HCEC 1CT (cell line): ENCODE data around the gene SMTN.
"Not testable (repeated sequence)": the region's sequence is repeated elsewhere in the genome, so short reads cannot be mapped to it uniquely, and the experiment has no call there.

Source experiments
- DNase-seq: peaks from one replicate; pipeline ENCODE4 v3.0.0-alpha.2; 2017

Gene SMTN

GRCh38 chr22:31106001-31106571 lies 25.0 kb downstream of the SMTN start:
- DNase-seq: peak; percentile 31

GRCh38 chr22:31106731-31107177 lies 25.6 kb downstream of the SMTN start:
- peak; percentile 58 for DNase-seq

DNA sequence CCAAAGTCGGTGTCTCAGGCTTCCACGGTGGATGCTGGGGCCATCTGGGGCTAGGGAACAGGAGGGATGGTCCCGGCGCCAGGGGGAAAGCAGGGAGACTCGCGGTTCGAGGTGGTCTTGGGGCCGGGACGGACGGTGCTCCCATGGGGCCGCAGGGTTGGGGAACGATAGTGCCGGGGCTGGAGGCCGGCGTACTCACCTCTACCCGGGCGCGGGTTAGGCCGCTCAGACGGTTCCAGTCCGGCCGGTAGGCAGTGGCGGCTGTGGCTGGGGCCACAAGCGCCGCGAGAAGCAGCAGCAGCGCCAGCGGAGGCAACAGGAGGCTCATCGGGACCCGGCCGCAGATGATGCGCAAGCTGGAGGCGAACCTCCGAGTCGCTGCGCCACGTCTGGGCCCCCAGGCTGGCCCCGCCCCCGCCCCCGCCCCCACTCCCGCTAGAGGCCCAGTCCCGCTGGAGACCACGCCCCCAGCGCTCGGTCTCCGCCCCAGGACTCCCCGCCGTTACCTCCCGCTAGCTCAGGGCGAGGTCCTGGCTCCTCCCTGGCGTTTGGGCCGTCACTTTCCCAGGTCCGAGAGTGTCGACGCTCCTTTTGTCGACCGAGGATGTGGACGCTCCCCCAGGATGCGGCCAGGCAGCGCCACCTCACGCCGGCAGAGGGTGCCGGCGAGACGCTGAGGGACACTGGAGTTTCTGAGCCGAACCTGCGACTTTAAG lies 26.2 kb downstream of the SMTN start, which contains the start of gene SELENOM:
TSS of gene SELENOM (minus strand) at position 391 of the 716 bp plus-strand sequence. CDS start at position 328, 63 bp downstream.
- peak; percentile 99 for DNase-seq

DNA sequence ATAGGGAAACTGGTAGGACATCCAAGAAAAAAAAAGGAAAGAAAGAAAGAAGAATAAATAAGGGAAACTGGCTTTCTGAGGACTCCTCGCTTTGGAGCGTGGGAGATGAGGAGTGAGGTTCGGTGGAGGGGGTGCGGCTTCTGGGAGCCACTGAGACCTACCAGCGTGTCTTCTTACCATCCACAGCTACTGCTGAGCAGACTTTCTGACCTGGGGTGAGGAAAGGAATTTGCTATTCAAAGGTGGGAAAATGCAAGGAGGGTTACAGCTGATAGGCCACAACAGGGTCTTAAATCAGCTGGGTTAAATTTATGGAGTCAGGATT lies 26.7 kb downstream of the SMTN start:
- no peak for DNase-seq

- DNase-seq: not testable (repeated sequence)
Measured at GRCh38 chr22:31112547-31113091, 31.5 kb downstream of the SMTN start.

GRCh38 chr22:31118046-31118820 lies 37.1 kb downstream of the SMTN start:
- no peak for DNase-seq

DNA sequence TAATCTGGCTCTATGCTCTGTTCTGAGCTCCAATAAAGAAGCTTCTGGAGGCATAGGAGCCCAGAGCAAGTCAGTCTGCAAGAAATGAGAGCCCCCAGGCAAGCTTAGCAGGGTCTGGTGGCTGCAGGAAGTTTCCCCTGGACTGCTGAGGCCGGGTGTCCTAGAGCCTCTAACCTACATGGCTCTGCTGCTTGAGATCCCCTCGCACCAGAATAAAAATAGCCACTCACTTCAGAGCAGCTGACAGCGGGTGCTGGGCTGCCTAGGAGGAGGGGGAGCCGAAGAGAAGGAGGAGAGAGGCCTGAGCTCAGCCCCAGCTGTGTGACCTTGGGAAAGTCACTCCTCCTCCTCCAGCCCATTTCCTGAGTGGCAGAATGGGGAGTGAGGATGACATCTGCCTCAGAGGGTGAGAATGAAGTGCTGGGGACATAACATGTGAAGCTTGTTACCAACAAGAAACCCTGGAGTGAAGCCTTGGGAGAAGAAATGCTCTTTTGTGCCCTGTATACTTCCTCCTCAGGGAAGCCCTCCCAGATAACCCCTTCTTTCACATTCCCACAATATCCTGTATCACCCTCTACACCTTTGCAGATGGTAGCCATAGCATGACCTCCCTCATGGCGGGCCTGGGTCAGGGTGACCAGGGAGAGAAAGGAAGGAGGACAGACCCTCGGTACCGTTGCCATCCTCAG lies 38.1 kb downstream of the SMTN start:
- no peak for DNase-seq

DNA sequence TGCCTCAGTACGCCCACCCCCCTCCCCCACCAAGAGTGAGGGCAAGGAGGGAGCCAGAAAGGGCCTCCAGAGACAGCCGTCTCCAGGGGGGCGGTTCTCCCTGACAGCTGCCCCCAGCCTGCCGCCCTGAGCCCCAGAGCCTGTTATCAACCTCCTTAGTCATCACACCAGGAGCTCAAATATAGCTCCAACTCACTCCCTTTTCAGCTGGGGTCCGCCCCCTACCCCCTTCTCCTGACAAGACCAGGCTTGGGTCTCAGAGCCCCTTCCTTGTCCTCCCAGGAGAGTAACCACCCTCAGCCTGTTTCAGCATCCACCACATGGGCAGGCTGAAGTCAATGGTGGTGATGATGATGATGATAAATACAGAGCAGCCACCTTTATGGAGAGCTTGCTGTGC lies 39.1 kb downstream of the SMTN start:
- DNase-seq: no peak

DNA sequence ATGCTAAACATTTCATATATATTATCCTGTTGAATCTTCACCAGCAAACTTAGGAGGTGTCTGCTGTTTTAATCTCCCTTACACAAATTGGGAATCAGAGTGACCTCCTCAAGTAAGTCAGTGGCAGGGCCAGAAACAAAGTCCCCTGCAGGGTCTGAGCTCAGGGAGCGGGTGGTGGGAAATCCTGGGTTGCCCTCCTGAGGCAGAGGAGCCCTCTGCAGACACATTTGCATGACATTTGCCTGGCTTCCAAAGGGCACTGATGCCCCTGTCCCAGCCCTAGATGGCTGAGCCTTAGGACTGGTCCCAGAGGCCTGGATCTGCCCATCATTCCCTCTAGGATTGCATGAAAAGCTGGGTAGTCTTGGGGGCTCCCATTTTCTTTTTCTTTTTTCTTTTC lies 39.5 kb downstream of the SMTN start:
- DNase-seq: no peak

DNA sequence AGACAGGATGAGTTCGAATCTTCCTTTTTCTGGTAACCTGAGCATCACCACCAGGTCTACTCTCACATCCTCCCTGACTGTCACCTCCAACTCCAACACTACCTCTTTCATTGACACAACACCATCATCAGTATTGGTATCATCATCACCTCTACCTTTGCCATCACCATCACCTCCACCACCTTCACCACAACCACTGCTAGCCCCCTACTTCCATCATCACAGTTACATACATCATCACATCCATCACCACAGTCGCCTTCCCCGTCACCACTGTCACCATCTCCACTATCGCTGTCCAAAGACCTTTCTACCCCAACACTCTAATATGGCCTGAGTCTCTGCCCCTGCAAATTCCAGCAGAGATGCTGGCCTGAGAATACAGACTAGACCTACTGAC lies 40.3 kb downstream of the SMTN start:
- DNase-seq: no peak

DNA sequence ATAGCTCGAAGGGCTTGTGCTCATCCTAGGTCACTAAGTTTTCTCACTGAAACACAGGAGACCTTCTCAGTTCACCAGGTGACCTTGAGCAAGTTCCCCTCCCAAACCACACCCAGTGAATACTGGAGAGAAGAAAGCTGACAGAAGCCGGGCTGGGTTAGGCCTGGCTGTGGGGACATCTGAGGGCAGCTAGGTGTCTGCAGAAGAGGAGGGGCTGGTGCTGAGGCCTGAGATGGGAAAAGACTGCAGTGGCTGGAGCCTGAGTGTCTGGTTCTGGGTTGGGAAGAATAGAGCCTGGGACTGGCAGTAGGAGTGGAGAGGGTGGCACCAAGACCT lies 41.0 kb downstream of the SMTN start:
- no peak for DNase-seq

DNA sequence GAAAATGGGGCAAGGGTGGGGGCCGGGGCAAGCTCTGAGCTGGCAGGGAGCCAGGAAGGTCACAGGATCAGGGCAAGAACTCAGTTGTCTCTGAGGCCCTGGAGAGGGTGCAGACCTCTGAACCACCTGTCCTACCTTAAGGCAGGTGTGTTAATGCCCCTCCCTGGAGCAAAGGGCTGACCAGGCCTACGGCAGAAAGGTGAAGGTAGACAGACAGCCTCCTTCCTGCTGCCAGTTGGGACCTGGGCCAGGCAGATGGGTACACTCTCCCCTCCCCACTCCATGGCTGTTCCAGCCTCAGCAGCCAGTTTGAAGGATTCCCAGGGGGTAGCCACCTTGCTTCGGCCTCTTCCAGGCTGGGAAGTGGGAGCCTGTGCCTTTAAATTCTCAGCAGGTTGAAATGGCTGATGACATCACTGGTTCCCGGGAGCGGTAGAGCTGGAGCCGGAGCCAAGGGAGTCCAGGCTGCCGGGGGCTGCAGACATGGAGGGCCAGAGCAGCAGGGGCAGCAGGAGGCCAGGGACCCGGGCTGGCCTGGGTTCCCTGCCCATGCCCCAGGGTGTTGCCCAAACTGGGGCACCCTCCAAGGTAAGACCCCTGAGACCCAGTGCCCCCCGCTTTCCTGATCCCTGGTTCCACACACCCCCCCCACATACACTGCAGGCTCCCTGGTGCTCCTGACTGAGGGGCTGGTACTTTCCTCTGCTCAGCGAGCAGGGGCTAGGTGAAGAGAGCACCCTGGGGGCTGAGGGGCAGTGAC lies 41.6 kb downstream of the SMTN start, which contains the start of gene INPP5J:
TSS of gene INPP5J (plus strand) at position 435 of the 760 bp plus-strand sequence. CDS start at position 484, 49 bp downstream.
- DNase-seq: peak; percentile 24

GRCh38 chr22:31123292-31123602 lies 42.1 kb downstream of the SMTN start:
- no peak for DNase-seq

GRCh38 chr22:31124290-31124689 lies 43.2 kb downstream of the SMTN start:
- DNase-seq: no peak

GRCh38 chr22:31124811-31125465 lies 43.8 kb downstream of the SMTN start:
- DNase-seq: no peak

DNA sequence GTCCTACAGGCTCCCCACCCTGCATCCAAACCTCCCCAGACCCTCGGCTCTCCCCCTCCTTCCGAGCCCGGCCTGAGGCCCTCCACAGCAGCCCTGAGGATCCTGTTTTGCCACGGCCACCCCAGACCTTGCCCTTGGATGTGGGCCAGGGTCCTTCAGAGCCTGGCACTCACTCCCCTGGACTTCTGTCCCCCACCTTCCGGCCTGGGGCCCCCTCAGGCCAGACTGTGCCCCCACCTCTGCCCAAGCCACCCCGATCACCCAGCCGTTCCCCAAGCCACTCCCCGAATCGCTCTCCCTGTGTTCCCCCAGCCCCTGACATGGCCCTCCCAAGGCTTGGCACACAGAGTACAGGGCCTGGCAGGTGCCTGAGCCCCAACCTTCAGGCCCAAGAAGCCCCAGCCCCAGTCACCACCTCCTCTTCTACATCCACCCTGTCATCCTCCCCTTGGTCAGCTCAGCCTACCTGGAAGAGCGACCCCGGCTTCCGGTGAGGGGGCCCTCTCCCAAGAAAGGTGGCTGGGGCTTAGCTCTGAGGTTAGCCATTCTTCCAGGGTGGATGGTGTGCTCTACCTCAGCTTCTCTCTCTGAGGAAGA lies 44.5 kb downstream of the SMTN start:
- DNase-seq: no peak

DNA sequence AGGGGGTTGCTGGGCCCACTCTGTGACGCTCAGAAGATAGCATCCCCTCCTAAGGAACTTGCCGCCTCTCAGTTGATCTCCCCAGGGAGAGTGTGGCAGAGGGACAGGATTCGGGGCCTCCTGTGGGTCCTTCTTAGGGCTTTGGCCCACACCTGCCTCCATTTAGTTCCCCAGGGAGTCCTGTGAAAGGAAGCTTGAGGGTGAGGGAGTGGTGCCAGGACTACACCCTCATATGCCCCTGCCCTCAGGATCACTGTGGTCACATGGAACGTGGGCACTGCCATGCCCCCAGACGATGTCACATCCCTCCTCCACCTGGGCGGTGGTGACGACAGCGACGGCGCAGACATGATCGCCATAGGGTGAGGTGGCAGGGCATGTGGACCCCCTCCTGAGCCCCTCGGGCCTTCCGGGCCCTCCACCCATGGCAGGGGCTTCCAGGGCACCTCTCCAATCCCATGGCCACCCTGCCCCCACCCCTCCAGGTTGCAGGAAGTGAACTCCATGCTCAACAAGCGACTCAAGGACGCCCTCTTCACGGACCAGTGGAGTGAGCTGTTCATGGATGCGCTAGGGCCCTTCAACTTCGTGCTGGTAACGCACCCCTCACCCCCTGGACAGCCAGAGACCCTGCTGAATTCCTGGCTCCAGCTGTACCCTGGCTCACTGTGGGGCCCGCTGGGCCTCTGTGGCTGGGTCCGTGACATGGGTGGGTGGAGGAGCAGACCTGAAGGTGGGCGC lies 45.2 kb downstream of the SMTN start:
- DNase-seq: no peak

- DNase-seq: no peak
Measured at GRCh38 chr22:31126869-31127175, 45.7 kb downstream of the SMTN start.

DNA sequence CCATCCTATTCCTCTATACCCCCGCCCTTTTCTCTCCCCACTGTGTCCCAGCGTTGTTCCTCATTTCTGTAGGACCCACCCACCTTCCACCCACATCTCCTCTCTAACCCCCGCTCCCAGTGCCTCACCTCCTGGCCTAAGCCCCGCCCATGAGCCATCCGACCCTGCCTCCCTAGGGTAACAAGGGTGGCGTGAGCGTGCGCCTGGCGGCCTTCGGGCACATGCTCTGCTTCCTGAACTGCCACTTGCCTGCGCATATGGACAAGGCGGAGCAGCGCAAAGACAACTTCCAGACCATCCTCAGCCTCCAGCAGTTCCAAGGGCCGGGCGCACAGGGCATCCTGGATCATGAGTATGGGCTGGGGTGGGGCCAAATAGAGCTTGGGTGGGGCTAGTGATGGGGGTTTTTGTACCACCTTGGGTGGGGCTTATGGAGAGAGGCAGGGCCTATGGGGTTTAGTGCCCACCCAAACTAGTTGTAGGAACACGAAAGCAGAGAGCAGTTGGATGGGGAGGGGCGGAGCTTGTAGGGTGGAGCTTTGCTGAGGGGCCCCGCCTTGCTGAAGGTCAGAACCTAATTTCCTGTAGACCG lies 46.2 kb downstream of the SMTN start:
- DNase-seq: no peak

- no peak for DNase-seq
Measured at GRCh38 chr22:31128156-31128555, 47.0 kb downstream of the SMTN start.

GRCh38 chr22:31130873-31131272 lies 49.8 kb downstream of the SMTN start:
- no peak for DNase-seq
